Measurements from ENCODE around the gene ADAMTS15.

The ADAMTS15 gene

GRCh38 chr11:130448416-130449309 lies at the start of gene ADAMTS15:
Gene ADAMTS15, plus strand, starts transcription at chr11:130448645. Its CDS starts 329 bp downstream, at chr11:130448974.
- DNase-seq (ENCODE audit: low read depth) = no peak

- no peak for DNase-seq (ENCODE audit: low read depth)
These were observed 49.2 kb upstream of the ADAMTS15 start for GRCh38 chr11:130399196-130399595.

- DNase-seq (ENCODE audit: low read depth) = no peak
These were observed 47.5 kb upstream of the ADAMTS15 start for GRCh38 chr11:130400781-130401483.

GRCh38 chr11:130402570-130402969 lies 45.9 kb upstream of the ADAMTS15 start:
- DNase-seq (ENCODE audit: low read depth) = no peak

GRCh38 chr11:130403271-130403804 lies 45.1 kb upstream of the ADAMTS15 start:
- DNase-seq (ENCODE audit: low read depth) = no peak

- DNase-seq (ENCODE audit: low read depth) = no peak
These were observed 44.5 kb upstream of the ADAMTS15 start for GRCh38 chr11:130403967-130404366.

GRCh38 chr11:130404727-130405126 lies 43.7 kb upstream of the ADAMTS15 start:
- DNase-seq (ENCODE audit: low read depth) = no peak

- no peak for DNase-seq (ENCODE audit: low read depth)
These were observed 43.0 kb upstream of the ADAMTS15 start for GRCh38 chr11:130405428-130405827.

GRCh38 chr11:130407978-130408377 lies 40.5 kb upstream of the ADAMTS15 start:
- no peak for DNase-seq (ENCODE audit: low read depth)

- no peak for DNase-seq (ENCODE audit: low read depth)
These were observed 40.0 kb upstream of the ADAMTS15 start for GRCh38 chr11:130408401-130408890.

GRCh38 chr11:130408901-130409300 lies 39.5 kb upstream of the ADAMTS15 start:
- DNase-seq (ENCODE audit: low read depth) = no peak

- no peak for DNase-seq (ENCODE audit: low read depth)
These were observed 38.7 kb upstream of the ADAMTS15 start for GRCh38 chr11:130409594-130410388.

GRCh38 chr11:130411223-130411622 lies 37.2 kb upstream of the ADAMTS15 start:
- DNase-seq (ENCODE audit: low read depth) = no peak

GRCh38 chr11:130413405-130414106 lies 34.9 kb upstream of the ADAMTS15 start:
- no peak for DNase-seq (ENCODE audit: low read depth)

- no peak for DNase-seq (ENCODE audit: low read depth)
These were observed 34.1 kb upstream of the ADAMTS15 start for GRCh38 chr11:130414107-130415080.

- DNase-seq (ENCODE audit: low read depth) = no peak
These were observed 32.5 kb upstream of the ADAMTS15 start for GRCh38 chr11:130415731-130416529.

GRCh38 chr11:130416530-130416882 lies 31.9 kb upstream of the ADAMTS15 start:
- DNase-seq (ENCODE audit: low read depth) = no peak

- DNase-seq (ENCODE audit: low read depth) = no peak
These were observed 31.5 kb upstream of the ADAMTS15 start for GRCh38 chr11:130416906-130417305.

GRCh38 chr11:130418210-130418609 lies 30.2 kb upstream of the ADAMTS15 start:
- no peak for DNase-seq (ENCODE audit: low read depth)

Measured in activated T-helper 1 cell treated with Interleukin-2 at 50 U/mL for 16 hours (primary cell).